GDM1 (cell line): ENCODE measurements around the gene CST4.
"Not testable (repeated sequence)": the region's sequence is repeated elsewhere in the genome, so short reads cannot be mapped to it uniquely, and the experiment has no call there.

Experiments
- DNase-seq: peaks from one replicate; lab custom pipeline; 2025; lab: John Stamatoyannopoulos, UW

Gene CST4

DNA sequence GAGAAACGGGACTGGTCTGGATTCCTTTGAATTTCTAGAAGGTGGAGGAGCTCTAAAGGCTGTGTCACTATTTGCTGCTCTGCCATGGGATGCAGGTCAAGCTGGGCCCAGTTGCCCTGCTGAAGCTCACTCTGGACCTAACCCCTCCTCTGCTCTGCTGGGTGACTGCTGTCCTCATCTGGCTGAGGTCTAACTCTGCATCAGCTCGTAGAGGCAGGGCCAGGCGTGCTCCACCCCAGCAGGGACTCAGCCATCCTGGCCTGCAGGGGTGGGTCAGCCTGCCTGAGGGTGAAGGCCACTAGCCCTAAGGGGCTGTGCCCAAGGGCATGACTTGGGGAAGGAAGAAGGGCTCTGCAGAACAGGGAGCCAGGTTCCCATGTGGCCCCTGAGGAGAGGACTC is 852 bp downstream of the CST4 start:
- DNase-seq, result no peak

DNA sequence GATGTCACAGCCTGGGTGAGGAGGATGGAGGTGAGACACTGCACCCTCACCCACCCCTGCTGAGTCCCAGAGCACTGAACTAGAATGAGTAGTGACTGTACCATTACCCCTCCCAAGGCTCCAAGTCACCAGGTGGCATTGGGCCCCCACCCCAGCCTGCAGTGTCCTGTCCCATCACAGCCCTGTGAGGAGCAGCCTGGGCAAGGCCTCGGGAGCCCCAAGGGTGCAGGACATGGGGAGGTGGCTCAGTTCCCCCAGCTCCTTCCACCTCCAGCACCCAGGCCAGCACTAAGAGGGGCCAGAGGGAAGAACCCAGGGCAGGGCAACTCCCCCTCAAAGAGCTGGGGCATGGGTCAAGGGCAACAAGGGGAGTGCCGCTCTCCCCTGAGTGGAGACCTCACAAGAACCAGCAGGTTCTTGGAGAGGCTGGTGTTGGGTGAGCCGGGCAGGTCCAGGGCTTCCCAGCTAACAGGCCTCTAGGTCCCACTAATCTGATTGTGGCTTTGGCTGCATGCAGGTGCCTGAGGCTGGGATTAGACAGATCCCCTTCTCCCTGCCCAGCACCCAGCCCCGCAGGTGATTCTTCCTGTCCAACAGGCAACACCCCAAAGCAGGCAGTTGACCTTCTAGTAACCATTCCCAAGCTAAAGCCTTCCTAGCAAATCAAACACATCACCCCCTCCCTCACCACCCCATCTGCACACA is 2.6 kb downstream of the CST4 start:
- no peak for DNase-seq

GRCh38 chr20:23685529-23685896 is 3.3 kb downstream of the CST4 start:
- DNase-seq, result not testable (repeated sequence)

DNA sequence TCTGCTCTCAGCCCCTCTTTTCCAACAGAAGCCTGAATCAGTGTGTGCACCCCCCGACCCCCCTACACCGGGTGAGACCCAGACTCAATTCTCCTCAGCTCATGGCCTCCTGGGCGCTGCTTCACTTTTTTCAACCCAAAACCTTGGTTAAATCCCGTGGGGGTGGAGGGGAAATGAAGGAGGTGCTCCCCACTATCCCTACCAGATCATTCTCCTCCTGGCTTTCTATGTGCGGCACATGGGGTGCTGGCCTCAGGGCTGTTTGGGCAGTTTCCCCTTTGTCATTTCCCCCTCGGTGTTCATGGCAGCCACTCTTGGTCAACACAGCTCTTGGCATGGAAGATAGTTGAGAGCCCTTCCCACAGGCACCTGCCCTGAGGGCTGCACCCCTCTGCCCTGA is 4.6 kb downstream of the CST4 start:
- DNase-seq, result no peak

DNA sequence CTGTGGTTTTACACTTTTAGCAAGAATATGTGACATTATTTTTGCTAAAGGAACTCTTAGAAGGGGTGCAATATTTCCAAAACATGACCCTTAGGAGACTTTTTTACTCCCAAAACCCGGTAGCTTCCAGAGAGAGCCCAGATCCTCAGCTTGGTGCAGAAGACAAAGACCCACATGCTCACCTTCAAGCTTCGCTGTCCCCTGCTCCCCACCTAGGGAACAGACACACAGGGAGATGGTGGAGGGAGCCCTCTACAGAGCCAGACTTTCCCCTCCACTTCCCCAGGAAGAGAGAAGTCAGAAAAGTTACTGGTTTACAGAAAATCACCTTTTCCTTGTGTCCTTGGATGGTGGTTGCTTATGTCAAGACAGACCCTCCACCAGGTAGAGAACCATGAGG is 5.0 kb downstream of the CST4 start:
- no peak for DNase-seq

GRCh38 chr20:23683281-23683680 is 5.6 kb downstream of the CST4 start:
- no peak for DNase-seq

GRCh38 chr20:23680146-23680545 is 8.7 kb downstream of the CST4 start:
- no peak for DNase-seq

DNA sequence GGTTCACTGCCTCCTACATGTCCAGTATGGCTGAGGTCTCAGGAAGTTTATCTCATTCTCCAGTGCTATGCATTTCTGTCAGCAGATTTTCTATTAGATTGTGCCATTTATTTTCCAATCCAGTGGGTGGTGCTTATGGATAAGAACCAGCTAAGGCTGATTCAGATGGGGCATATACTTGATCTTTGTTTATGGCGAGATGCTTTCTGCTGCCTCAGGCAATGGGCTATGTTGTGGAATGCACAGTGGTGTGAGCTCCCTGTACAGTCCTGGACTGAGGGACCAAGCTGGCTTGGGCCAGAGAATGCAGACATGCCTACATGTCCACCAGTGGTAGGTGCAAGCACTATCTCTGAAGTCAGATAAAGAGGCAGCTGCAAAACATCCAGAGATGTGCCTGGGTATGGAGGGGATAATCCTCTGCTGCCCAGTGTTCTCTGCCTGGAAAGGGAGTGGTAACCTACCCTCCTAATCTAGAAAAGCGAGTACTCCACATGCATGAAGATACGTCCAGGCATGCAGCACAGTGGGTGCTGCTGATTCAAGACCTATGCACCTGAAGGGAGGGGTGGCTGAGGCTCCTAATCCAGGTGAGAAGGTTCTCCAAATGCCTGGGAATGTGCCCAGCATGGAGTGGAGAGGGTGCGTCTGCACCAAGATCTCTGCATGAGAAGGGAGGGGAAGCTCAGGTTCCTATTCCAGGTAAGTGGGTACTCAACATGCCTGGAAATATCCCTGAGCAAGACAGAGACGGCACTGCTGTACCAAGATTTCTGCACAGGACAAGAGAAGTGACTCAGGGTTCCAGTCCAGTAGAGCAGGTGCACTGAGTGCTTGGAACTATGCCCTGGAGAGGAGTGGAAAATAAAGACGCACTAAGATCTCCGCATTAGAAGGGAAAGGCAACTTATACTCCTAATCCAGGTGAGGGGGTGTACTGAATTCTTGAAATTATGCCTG is 9.4 kb downstream of the CST4 start:
- no peak for DNase-seq

- DNase-seq, result no peak
Observed at GRCh38 chr20:23673209-23673608, 15.6 kb downstream of the CST4 start.

GRCh38 chr20:23672158-23672557 is 16.7 kb downstream of the CST4 start:
- no peak for DNase-seq

DNA sequence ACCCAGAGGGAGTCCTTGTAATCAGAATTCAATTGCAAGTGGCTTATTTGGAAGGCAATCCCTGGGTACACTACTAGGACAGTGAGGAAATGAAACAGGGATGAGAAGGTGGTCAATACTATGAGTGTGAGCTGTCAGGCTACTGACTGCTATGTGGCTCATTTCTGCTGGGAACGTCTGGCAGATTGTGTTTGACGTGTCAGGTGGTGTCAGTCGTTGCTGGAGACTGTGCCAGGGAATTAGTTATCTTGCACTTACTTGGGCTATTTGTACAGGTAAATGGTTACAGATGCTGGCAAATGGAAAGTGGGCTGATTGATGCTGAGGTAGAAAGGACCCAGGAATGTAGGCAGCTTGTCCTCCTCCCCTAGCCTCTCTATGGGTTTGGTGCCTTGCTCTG is 17.4 kb downstream of the CST4 start:
- DNase-seq, result no peak

GRCh38 chr20:23670361-23670760 is 18.5 kb downstream of the CST4 start:
- no peak for DNase-seq

GRCh38 chr20:23669866-23670265 is 19.0 kb downstream of the CST4 start:
- no peak for DNase-seq

GRCh38 chr20:23669327-23669726 is 19.5 kb downstream of the CST4 start:
- DNase-seq, result no peak

DNA sequence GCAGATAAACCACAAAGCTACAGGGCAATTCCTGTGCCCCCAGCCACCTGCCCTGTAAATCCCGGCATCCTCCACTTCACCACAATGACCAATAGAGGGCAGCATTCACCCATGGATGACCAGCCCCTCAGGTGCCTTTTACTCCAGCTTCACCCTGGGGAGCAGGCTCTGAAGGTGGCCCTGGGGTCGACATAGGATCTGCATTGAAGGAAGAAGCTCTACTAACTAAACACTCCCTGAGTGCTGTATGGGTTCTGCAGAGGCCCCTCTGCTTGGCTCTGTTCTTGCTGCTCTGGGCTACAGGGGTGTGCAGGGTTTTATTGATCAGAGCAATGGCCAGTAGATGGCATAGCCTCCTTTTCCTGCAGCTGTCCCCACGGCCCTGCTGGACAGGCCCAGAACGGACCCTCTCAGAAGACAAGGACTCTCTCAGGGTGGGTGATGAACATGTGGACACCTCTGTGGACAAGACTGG is 20.3 kb downstream of the CST4 start:
- DNase-seq, result peak; percentile 42

DNA sequence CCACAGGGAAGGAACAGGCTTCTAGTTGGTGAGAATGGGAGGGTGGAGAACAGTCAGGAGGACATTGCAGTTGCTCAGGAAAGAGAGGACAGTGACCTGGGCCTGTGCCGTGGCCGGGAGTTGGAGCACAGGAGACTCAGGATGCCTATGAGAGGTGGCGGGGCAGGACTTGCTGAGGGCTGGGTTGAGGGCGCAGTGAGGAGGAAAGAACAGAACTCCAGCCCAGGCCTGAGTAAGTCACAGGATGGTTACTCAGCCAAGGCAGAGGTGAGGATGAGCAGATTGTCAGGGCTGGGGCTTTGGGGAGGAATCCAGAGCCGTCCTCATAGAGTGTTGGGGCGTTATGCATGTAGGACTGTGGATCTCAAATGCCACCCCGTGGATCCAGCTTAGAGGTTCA is 21.2 kb downstream of the CST4 start:
- no peak for DNase-seq

GRCh38 chr20:23666698-23667097 is 22.1 kb downstream of the CST4 start:
- no peak for DNase-seq

GRCh38 chr20:23666189-23666588 is 22.6 kb downstream of the CST4 start:
- no peak for DNase-seq

DNA sequence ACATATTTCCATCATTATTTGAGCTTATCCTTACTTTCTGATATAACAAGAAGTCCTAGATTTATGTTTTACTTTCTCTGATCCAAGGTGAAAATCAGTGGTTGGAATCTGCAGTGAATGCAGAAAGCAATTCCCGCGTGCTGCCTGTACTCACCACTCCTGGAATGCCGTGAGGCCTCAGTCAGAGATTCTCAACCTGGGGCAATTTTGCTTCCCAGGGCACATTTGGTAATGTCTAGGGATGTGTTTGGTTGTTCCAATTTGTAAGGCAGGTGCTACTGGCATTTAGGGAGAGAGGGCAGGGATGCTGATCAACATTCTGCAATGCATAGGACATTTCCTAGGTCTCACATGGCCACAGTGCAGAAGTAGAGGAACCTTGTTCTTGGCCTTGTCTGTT is 23.9 kb downstream of the CST4 start:
- DNase-seq, result no peak

- not testable (repeated sequence) for DNase-seq
Observed at GRCh38 chr20:23664046-23664445, 24.8 kb downstream of the CST4 start.

GRCh38 chr20:23663180-23663579 is 25.7 kb downstream of the CST4 start:
- DNase-seq, result no peak

GRCh38 chr20:23662276-23662870 is 26.5 kb downstream of the CST4 start:
- no peak for DNase-seq

- no peak for DNase-seq
Observed at GRCh38 chr20:23661002-23661429, 27.8 kb downstream of the CST4 start.
